WTC11 (cell line): ENCODE data around the gene ZC3H13. TPM values are rescaled to one million over a fixed set of nuclear protein-coding genes. Genes with fewer than 3 reads are reported as not detected.
A peak's percentile ranks its signal among the peaks of the same experiment; 100 is the strongest.

ENCODE experiments used
- ATAC-seq: fragments of 200-7000 bp; cut with Tn5 transposase; 2 replicates; pipeline ENCODE4 v1.10.0; 2021; ENCODE audit warnings: mild to moderate bottlenecking, moderate library complexity
- CTCF ChIA-PET: fragments of 300-600 bp; sonication (Branson Sonifier 250); formaldehyde crosslinking; loops from one replicate; lab custom pipeline; 2021; ENCODE audit warnings: antibody characterized with exemption; lab: Charles Lee
- POLR2A ChIA-PET: fragments of 350-600 bp; sonication (Branson Sonifier 250); formaldehyde crosslinking; loops from one replicate; lab custom pipeline; 2021; ENCODE audit warnings: antibody characterized with exemption; lab: Charles Lee
- DNase-seq: peaks from one replicate; pipeline ENCODE4 v3.0.0; 2021; ENCODE audit warnings: low spot score
- H3K27ac Mint-ChIP-seq: 2 replicates; pipeline ENCODE4 v1.8.0; 2021; ENCODE audit warnings: mixed read lengths
- H3K27me3 Mint-ChIP-seq: 2 replicates; pipeline ENCODE4 v1.8.0; 2021; ENCODE audit warnings: low read depth, mild to moderate bottlenecking, moderate library complexity, mixed read lengths
- H3K36me3 Mint-ChIP-seq: 2 replicates; pipeline ENCODE4 v1.8.0; 2021; ENCODE audit warnings: mixed read lengths
- H3K4me1 Mint-ChIP-seq: 2 replicates; pipeline ENCODE4 v1.8.0; 2022; ENCODE audit warnings: mixed read lengths
- H3K4me3 Mint-ChIP-seq: 2 replicates; pipeline ENCODE4 v1.8.0; 2021; ENCODE audit warnings: mild to moderate bottlenecking, moderate library complexity, mixed read lengths
- H3K9me3 Mint-ChIP-seq: 2 replicates; pipeline ENCODE4 v1.8.0; 2021; ENCODE audit warnings: mixed read lengths
- E2F4 ChIP-seq: sonication (generic); formaldehyde crosslinking; IDR thresholded peaks from 2 replicates; pipeline ENCODE4 v1.8.1; 2022; ENCODE audit warnings: low read depth, mild to moderate bottlenecking, moderate library complexity, missing genetic modification reagents, borderline replicate concordance
- MLX ChIP-seq: sonication (generic); formaldehyde crosslinking; IDR thresholded peaks from 2 replicates; pipeline ENCODE4 v1.8.1; 2023; ENCODE audit warnings: mild to moderate bottlenecking, missing genetic modification reagents, moderate library complexity
- NFE2L1 ChIP-seq: sonication (generic); formaldehyde crosslinking; IDR thresholded peaks from 2 replicates; pipeline ENCODE4 v1.8.1; 2023; ENCODE audit warnings: missing genetic modification reagents
- PREB ChIP-seq: sonication (generic); formaldehyde crosslinking; IDR thresholded peaks from 2 replicates; pipeline ENCODE4 v1.8.1; 2022; ENCODE audit warnings: mild to moderate bottlenecking, missing genetic modification reagents, moderate library complexity, borderline replicate concordance
- RORB ChIP-seq: fragments of 250-450 bp; sonication (Bioruptor Pico); IDR thresholded peaks from 2 replicates; pipeline ENCODE4 v1.9.0; 2021; ENCODE audit warnings: mild to moderate bottlenecking
- TCF7 ChIP-seq: sonication (generic); formaldehyde crosslinking; IDR thresholded peaks from 2 replicates; pipeline ENCODE4 v1.8.0; 2022; ENCODE audit warnings: mild to moderate bottlenecking, low read depth, missing genetic modification reagents, moderate library complexity
- USF2 ChIP-seq: sonication (generic); formaldehyde crosslinking; IDR thresholded peaks from 2 replicates; pipeline ENCODE4 v1.8.1; 2023; ENCODE audit warnings: mild to moderate bottlenecking, missing genetic modification reagents, moderate library complexity
- ZNF138 ChIP-seq: sonication (generic); formaldehyde crosslinking; conservative IDR thresholded peaks from 2 replicates; pipeline ENCODE4 v1.8.1; 2022; ENCODE audit warnings: mild to moderate bottlenecking, moderate library complexity, missing genetic modification reagents
- total RNA-seq: library from RNA; stranded (reverse); gene quantifications from 3 replicates; pipeline ENCODE4 v1.2.3, GENCODE V29; 2021
- TF ChIP-seq, protein P1 (sequence below): sonication (generic); formaldehyde crosslinking; IDR thresholded peaks from 2 replicates; pipeline ENCODE4 v1.8.0; 2022; ENCODE audit warnings: mild to moderate bottlenecking, missing genetic modification reagents
- TF ChIP-seq, protein P2 (sequence below): sonication (generic); formaldehyde crosslinking; IDR thresholded peaks from 2 replicates; pipeline ENCODE4 v1.8.1; 2022; ENCODE audit warnings: missing genetic modification reagents, borderline replicate concordance
- TF ChIP-seq, protein P3 (sequence below): sonication (generic); formaldehyde crosslinking; IDR thresholded peaks from 2 replicates; pipeline ENCODE4 v1.8.1; 2023; ENCODE audit warnings: mild to moderate bottlenecking, missing genetic modification reagents
- TF ChIP-seq, protein P4 (sequence below): fragments of 250-450 bp; sonication (Bioruptor Pico); IDR thresholded peaks from 2 replicates; pipeline ENCODE4 v2.1.2; 2022; ENCODE audit warnings: mild to moderate bottlenecking, moderate library complexity
- TF ChIP-seq, protein P5 (sequence below): sonication (generic); formaldehyde crosslinking; IDR thresholded peaks from 2 replicates; pipeline ENCODE4 v1.8.0; 2023; ENCODE audit warnings: mild to moderate bottlenecking, missing genetic modification reagents

ZC3H13 gene
- total RNA-seq, 1 experiment from 2014 or later, result 49.7 TPM

DNA sequence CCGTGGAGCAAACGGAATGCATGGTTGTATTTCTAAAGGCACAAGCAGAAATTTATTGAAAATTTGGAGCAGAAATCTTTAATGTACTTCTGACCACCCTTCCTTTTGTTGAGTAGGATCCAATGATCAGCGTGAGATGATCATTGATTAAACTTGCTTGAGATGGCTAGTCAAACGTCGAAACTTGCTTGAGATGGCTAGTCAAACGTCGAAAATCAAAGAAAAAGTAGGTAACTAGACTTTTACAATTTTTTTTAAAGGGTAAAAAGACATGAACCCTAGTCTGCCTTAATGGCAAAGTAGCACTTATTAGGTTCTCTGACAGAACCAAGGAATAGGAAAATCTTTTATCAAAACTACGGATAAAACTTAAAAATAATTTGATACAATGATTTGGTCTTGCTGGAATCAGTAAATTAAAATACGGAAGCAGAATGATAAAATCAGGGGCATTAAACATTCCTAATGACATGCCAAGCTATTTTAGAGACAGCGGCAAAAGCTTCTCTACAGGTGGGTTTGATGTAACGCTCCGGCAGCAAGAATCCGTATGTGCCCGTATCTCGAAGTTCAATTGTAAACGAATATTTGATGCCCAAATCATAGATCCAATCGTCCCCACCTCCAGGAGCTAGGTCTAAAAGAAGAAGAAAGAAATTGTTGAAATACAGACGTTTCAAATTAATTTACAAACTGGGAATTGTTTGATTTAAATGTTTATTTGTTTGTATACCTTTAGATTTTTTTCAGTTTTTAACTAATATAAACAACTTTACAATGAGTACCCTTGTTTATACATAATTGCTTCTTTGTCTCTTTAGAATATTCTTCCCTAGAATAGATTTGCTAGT is 841 bp upstream of the ZC3H13 start:
- H3K36me3 Mint-ChIP-seq, result no peaks in the 10 kb centered on the region; the same call in 1 of the 2 replicates
- DNase-seq (no peak), ATAC-seq (no peak)
- peak overlapping the region; percentile 90 for H3K4me3 Mint-ChIP-seq
- no peaks in the 10 kb centered on the region for H3K9me3 Mint-ChIP-seq
- CTCF ChIA-PET, result interaction anchor here (1.0 kb wide), 1 partner anchor 235 kb away, joined by 3 read pairs; no protein-coding TSS in a partner anchor
- H3K4me1 Mint-ChIP-seq, result peaks cover 17% of the 10 kb centered on the region
- H3K27me3 Mint-ChIP-seq, result no peaks in the 10 kb centered on the region
- peak overlapping the region; percentile 97 for H3K27ac Mint-ChIP-seq
- TF ChIP-seq, protein P1, sequence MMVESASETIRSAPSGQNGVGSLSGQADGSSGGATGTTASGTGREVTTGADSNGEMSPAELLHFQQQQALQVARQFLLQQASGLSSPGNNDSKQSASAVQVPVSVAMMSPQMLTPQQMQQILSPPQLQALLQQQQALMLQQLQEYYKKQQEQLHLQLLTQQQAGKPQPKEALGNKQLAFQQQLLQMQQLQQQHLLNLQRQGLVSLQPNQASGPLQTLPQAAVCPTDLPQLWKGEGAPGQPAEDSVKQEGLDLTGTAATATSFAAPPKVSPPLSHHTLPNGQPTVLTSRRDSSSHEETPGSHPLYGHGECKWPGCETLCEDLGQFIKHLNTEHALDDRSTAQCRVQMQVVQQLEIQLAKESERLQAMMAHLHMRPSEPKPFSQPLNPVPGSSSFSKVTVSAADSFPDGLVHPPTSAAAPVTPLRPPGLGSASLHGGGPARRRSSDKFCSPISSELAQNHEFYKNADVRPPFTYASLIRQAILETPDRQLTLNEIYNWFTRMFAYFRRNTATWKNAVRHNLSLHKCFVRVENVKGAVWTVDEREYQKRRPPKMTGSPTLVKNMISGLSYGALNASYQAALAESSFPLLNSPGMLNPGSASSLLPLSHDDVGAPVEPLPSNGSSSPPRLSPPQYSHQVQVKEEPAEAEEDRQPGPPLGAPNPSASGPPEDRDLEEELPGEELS (CRISPR knock-in tag), result no peak
- TF ChIP-seq RORB, result no peak
- TF ChIP-seq TCF7 (CRISPR knock-in tag), result no peak
- TF ChIP-seq, protein P2, sequence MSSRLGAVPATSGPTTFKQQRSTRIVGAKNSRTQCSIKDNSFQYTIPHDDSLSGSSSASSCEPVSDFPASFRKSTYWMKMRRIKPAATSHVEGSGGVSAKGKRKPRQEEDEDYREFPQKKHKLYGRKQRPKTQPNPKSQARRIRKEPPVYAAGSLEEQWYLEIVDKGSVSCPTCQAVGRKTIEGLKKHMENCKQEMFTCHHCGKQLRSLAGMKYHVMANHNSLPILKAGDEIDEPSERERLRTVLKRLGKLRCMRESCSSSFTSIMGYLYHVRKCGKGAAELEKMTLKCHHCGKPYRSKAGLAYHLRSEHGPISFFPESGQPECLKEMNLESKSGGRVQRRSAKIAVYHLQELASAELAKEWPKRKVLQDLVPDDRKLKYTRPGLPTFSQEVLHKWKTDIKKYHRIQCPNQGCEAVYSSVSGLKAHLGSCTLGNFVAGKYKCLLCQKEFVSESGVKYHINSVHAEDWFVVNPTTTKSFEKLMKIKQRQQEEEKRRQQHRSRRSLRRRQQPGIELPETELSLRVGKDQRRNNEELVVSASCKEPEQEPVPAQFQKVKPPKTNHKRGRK (CRISPR knock-in tag), result no peak
- TF ChIP-seq USF2, result no peak
- POLR2A ChIA-PET, result no interaction called here

- POLR2A ChIA-PET, result no interaction called here
- ATAC-seq (no peak), DNase-seq (no peak)
- CTCF ChIA-PET, result interaction anchor here (0.5 to 1.0 kb wide), 4 partner anchors 21 to 236 kb away, joined by 3 to 4 read pairs (median 4); no protein-coding TSS in a partner anchor
- Mint-ChIP-seq H3K36me3 (no peaks in the 10 kb centered on the region; the same call in 1 of the 2 replicates), H3K4me3 (peak overlapping the region; percentile 90), H3K27me3 (no peaks in the 10 kb centered on the region), H3K27ac (peak overlapping the region; percentile 97), H3K4me1 (peaks cover 17% of the 10 kb centered on the region), H3K9me3 (no peaks in the 10 kb centered on the region)
- TF ChIP-seq, protein P3, sequence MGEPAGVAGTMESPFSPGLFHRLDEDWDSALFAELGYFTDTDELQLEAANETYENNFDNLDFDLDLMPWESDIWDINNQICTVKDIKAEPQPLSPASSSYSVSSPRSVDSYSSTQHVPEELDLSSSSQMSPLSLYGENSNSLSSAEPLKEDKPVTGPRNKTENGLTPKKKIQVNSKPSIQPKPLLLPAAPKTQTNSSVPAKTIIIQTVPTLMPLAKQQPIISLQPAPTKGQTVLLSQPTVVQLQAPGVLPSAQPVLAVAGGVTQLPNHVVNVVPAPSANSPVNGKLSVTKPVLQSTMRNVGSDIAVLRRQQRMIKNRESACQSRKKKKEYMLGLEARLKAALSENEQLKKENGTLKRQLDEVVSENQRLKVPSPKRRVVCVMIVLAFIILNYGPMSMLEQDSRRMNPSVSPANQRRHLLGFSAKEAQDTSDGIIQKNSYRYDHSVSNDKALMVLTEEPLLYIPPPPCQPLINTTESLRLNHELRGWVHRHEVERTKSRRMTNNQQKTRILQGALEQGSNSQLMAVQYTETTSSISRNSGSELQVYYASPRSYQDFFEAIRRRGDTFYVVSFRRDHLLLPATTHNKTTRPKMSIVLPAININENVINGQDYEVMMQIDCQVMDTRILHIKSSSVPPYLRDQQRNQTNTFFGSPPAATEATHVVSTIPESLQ, result no peak
Observed at GRCh38 chr13:46051968-46052318, 603 bp downstream of the ZC3H13 start.

DNA sequence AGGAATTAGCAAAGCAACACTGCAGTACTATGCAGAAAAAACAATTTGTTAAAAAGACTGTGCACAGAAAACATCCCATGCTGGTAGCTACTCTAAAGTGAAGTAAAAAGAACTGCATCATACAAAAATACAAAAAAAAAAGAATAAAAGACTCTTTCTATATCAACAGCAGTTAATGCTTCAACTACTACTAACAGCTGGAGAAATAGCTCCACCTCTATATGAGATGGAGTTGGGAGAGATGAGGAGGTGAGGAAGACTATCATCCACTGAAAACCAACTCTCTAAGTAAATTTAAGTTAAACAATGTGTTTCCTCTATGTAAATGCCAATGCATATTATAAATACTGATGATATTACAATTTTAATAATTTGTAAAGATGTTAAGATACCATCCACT is 1.8 kb downstream of the ZC3H13 start:
- ChIA-PET CTCF (interaction anchor here (0.7 kb wide), 1 partner anchor 182 kb away, joined by 4 read pairs; no protein-coding TSS in a partner anchor), POLR2A (no interaction called here)
- Mint-ChIP-seq H3K27me3 (no peaks in the 10 kb centered on the region), H3K27ac (no peak overlapping the region), H3K36me3 (no peaks in the 10 kb centered on the region; the same call in 1 of the 2 replicates), H3K4me1 (peaks cover 17% of the 10 kb centered on the region), H3K9me3 (no peaks in the 10 kb centered on the region), H3K4me3 (peak overlapping the region; percentile 40)
- DNase-seq (no peak), ATAC-seq (no peak)
- TF ChIP-seq PREB (CRISPR knock-in tag) (no peak), NFE2L1 (CRISPR knock-in tag) (no peak), ZNF138 (CRISPR knock-in tag) (no peak), E2F4 (CRISPR knock-in tag) (no peak), MLX (CRISPR knock-in tag) (no peak)
- TF ChIP-seq, protein P4, sequence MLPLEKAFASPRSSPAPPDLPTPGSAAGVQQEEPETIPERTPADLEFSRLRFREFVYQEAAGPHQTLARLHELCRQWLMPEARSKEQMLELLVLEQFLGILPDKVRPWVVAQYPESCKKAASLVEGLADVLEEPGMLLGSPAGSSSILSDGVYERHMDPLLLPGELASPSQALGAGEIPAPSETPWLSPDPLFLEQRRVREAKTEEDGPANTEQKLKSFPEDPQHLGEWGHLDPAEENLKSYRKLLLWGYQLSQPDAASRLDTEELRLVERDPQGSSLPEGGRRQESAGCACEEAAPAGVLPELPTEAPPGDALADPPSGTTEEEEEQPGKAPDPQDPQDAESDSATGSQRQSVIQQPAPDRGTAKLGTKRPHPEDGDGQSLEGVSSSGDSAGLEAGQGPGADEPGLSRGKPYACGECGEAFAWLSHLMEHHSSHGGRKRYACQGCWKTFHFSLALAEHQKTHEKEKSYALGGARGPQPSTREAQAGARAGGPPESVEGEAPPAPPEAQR (CRISPR knock-in tag), result no peak
- TF ChIP-seq, protein P5, sequence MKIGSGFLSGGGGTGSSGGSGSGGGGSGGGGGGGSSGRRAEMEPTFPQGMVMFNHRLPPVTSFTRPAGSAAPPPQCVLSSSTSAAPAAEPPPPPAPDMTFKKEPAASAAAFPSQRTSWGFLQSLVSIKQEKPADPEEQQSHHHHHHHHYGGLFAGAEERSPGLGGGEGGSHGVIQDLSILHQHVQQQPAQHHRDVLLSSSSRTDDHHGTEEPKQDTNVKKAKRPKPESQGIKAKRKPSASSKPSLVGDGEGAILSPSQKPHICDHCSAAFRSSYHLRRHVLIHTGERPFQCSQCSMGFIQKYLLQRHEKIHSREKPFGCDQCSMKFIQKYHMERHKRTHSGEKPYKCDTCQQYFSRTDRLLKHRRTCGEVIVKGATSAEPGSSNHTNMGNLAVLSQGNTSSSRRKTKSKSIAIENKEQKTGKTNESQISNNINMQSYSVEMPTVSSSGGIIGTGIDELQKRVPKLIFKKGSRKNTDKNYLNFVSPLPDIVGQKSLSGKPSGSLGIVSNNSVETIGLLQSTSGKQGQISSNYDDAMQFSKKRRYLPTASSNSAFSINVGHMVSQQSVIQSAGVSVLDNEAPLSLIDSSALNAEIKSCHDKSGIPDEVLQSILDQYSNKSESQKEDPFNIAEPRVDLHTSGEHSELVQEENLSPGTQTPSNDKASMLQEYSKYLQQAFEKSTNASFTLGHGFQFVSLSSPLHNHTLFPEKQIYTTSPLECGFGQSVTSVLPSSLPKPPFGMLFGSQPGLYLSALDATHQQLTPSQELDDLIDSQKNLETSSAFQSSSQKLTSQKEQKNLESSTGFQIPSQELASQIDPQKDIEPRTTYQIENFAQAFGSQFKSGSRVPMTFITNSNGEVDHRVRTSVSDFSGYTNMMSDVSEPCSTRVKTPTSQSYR (CRISPR knock-in tag), result no peak
